ENCODE measurements around the gene PODNL1. TPM values are rescaled to one million over a fixed set of nuclear protein-coding genes. Genes with fewer than 3 reads are reported as not detected.

Gene PODNL1
- total and polyA plus RNA-seq, 2 donors (not counting 1 experiment from before 2014, with no cell fraction given) = 2.1 to 6.9 TPM

DNA sequence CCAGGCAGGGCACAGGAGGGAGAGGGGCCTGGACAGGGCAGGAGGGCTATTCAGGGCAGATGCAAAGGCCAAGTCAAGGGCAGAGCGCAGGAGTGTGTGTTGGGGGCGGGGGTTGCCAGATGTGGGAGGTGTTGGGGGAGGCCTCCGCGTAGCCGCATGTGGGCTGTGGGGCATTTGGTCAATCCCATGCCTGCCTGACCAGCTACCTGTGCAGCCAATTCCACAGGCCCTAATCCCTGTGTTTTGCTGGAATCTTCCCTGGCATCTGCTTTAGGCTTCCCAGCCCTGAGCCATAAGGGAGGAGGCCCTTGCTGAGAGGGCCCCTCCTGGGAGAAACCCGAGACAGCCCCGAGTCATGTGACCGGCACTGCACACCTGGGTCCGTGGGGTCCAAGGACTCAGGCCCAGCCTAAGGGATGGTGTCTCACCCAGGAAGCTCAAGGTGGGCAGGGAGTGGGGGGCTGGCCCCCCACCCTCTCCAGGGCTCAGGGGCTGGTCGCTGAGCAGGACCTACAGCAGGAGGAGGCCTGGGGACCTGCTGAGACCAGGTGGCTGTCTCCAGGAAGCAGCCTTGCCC lies 47.6 kb upstream of the PODNL1 start:
- DNase-seq (ENCODE audit: low read depth in 2 of 2) = no peak
- Histone ChIP-seq H3K27ac (ENCODE audit: insufficient read depth, low read length) (no peak overlapping the region), H3K36me3 (ENCODE audit: control insufficient read depth, insufficient read depth, low read length) (no peaks in the 10 kb centered on the region), H3K9me3 (ENCODE audit: control insufficient read depth, insufficient read depth, low read depth, low read length) (no peaks in the 10 kb centered on the region), H3K4me1 (ENCODE audit: control insufficient read depth, extremely low read depth, insufficient read depth, low read length) (peaks cover 7% of the 10 kb centered on the region), H4K20me1 (ENCODE audit: control insufficient read depth, extremely low read depth, insufficient read depth, low read length) (no peaks in the 10 kb centered on the region), H2AFZ (ENCODE audit: low read length) (peak overlapping the region; percentile 56), H3K9ac (ENCODE audit: insufficient read depth, low read length) (peak overlapping the region; percentile 21), H3K4me2 (ENCODE audit: extremely low read depth, insufficient read depth, low read length) (no peak overlapping the region), H3K79me2 (ENCODE audit: control insufficient read depth, insufficient read depth, low read length) (no peaks in the 10 kb centered on the region), H3K4me3 (replicated peaks in 1 of 4; ENCODE audit: control extremely low read depth in 1 of 4, insufficient read depth in 1 of 4, low read depth in 3 of 4, low read length in 4 of 4) (no peak overlapping the region), H3K27me3 (ENCODE audit: control insufficient read depth, insufficient read depth, low read length) (no peaks in the 10 kb centered on the region)
- TF ChIP-seq, protein P1, sequence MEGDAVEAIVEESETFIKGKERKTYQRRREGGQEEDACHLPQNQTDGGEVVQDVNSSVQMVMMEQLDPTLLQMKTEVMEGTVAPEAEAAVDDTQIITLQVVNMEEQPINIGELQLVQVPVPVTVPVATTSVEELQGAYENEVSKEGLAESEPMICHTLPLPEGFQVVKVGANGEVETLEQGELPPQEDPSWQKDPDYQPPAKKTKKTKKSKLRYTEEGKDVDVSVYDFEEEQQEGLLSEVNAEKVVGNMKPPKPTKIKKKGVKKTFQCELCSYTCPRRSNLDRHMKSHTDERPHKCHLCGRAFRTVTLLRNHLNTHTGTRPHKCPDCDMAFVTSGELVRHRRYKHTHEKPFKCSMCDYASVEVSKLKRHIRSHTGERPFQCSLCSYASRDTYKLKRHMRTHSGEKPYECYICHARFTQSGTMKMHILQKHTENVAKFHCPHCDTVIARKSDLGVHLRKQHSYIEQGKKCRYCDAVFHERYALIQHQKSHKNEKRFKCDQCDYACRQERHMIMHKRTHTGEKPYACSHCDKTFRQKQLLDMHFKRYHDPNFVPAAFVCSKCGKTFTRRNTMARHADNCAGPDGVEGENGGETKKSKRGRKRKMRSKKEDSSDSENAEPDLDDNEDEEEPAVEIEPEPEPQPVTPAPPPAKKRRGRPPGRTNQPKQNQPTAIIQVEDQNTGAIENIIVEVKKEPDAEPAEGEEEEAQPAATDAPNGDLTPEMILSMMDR (conservative IDR thresholded peaks at IDR 0.05 in 1 of 2, IDR thresholded peaks at IDR 0.05 in 1 of 2; ENCODE audit: low read depth in 1 of 2, low read length in 2 of 2) = no peak
- no peak for TF ChIP-seq EZH2 (IDR thresholded peaks at IDR 0.05; ENCODE audit: low read length, missing control alignments)

DNA sequence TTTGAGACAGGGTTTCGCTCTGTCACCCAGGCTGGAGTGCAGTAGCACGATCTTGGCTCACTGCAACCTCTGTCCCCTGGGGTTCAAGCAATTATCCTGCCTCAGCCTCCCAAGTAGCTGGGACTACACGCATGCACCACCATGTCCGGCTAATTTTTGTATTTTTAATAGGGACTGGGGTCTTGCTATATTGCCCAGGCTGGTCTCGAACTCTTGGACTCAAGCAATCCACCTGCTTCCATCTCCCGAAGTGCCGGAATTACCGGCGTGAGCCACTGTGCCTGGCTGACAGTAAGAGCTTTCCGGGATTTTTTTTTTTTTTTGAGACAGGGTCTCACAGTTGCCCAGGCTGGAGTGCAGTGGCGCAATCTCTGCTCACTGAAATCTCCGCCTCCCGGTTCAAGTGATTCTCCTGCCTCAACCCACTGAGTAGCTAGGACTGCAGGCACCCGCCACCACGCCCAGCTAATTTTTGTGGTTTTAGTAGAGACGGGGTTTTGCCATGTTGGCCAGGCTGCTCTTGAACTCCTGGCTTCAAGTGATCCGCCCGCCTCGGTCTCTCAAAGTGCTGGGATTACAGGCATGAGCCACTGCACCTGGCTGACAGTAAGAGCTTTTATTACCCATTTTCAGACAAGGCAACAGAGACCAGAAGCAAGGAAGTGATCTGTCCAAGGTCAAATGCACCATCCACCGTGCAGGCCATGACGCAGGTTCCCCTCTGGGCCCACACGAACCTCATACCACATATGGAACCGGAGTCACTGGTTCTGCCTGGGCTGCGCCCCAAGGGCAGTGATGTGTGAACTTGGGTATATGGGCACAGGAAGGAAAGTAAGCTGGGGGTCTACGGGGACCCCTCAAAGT lies 46.9 kb upstream of the PODNL1 start:
- no peak overlapping the region for H2AFZ ChIP-seq (ENCODE audit: low read length)
- no peak overlapping the region for H3K4me3 ChIP-seq (replicated peaks in 1 of 4; ENCODE audit: control extremely low read depth in 1 of 4, insufficient read depth in 1 of 4, low read depth in 3 of 4, low read length in 4 of 4)
- no peak overlapping the region for H3K9ac ChIP-seq (ENCODE audit: insufficient read depth, low read length)
- no peak for DNase-seq (ENCODE audit: low read depth in 2 of 2)
- H3K27ac ChIP-seq (ENCODE audit: insufficient read depth, low read length) = no peak overlapping the region
- no peaks in the 10 kb centered on the region for H4K20me1 ChIP-seq (ENCODE audit: control insufficient read depth, extremely low read depth, insufficient read depth, low read length)
- H3K27me3 ChIP-seq (ENCODE audit: control insufficient read depth, insufficient read depth, low read length) = no peaks in the 10 kb centered on the region
- peaks cover 7% of the 10 kb centered on the region for H3K4me1 ChIP-seq (ENCODE audit: control insufficient read depth, extremely low read depth, insufficient read depth, low read length)
- no peaks in the 10 kb centered on the region for H3K36me3 ChIP-seq (ENCODE audit: control insufficient read depth, insufficient read depth, low read length)
- H3K9me3 ChIP-seq (ENCODE audit: control insufficient read depth, insufficient read depth, low read depth, low read length) = no peaks in the 10 kb centered on the region
- TF ChIP-seq EZH2 (IDR thresholded peaks at IDR 0.05; ENCODE audit: low read length, missing control alignments) = no peak
- no peak overlapping the region for H3K4me2 ChIP-seq (ENCODE audit: extremely low read depth, insufficient read depth, low read length)
- no peaks in the 10 kb centered on the region for H3K79me2 ChIP-seq (ENCODE audit: control insufficient read depth, insufficient read depth, low read length)

GRCh38 chr19:13984186-13984585 lies 46.0 kb upstream of the PODNL1 start:
- Histone ChIP-seq H3K4me1 (ENCODE audit: control insufficient read depth, extremely low read depth, insufficient read depth, low read length) (peaks cover 9% of the 10 kb centered on the region), H3K36me3 (ENCODE audit: control insufficient read depth, insufficient read depth, low read length) (peaks cover 1% of the 10 kb centered on the region), H3K79me2 (ENCODE audit: control insufficient read depth, insufficient read depth, low read length) (no peaks in the 10 kb centered on the region), H3K9ac (ENCODE audit: insufficient read depth, low read length) (no peak overlapping the region), H3K4me2 (ENCODE audit: extremely low read depth, insufficient read depth, low read length) (no peak overlapping the region), H3K27ac (ENCODE audit: insufficient read depth, low read length) (no peak overlapping the region), H3K27me3 (ENCODE audit: control insufficient read depth, insufficient read depth, low read length) (no peaks in the 10 kb centered on the region), H2AFZ (ENCODE audit: low read length) (no peak overlapping the region), H3K4me3 (replicated peaks in 1 of 4; ENCODE audit: control extremely low read depth in 1 of 4, insufficient read depth in 1 of 4, low read depth in 3 of 4, low read length in 4 of 4) (no peak overlapping the region), H3K9me3 (ENCODE audit: control insufficient read depth, insufficient read depth, low read depth, low read length) (no peaks in the 10 kb centered on the region), H4K20me1 (ENCODE audit: control insufficient read depth, extremely low read depth, insufficient read depth, low read length) (no peaks in the 10 kb centered on the region)
- TF ChIP-seq, protein P1 (conservative IDR thresholded peaks at IDR 0.05 in 1 of 2, IDR thresholded peaks at IDR 0.05 in 1 of 2; ENCODE audit: low read depth in 1 of 2, low read length in 2 of 2) = no peak
- TF ChIP-seq EZH2 (IDR thresholded peaks at IDR 0.05; ENCODE audit: low read length, missing control alignments) = no peak
- no peak for DNase-seq (ENCODE audit: low read depth in 2 of 2)

Data from fibroblast of lung (primary cell).